ENCODE data around the gene SLC25A5. TPM values are rescaled to one million over a fixed set of nuclear protein-coding genes. Genes with fewer than 3 reads are reported as not detected.
A peak's percentile ranks its signal among the peaks of the same experiment; 100 is the strongest.
"Not testable (repeated sequence)": the region's sequence is repeated elsewhere in the genome, so short reads cannot be mapped to it uniquely, and the experiment has no call there.

Gene SLC25A5
- 160 and 224 TPM in 2 replicates for total RNA-seq (2014; rRNA removed; shearing (Covaris generic))

DNA sequence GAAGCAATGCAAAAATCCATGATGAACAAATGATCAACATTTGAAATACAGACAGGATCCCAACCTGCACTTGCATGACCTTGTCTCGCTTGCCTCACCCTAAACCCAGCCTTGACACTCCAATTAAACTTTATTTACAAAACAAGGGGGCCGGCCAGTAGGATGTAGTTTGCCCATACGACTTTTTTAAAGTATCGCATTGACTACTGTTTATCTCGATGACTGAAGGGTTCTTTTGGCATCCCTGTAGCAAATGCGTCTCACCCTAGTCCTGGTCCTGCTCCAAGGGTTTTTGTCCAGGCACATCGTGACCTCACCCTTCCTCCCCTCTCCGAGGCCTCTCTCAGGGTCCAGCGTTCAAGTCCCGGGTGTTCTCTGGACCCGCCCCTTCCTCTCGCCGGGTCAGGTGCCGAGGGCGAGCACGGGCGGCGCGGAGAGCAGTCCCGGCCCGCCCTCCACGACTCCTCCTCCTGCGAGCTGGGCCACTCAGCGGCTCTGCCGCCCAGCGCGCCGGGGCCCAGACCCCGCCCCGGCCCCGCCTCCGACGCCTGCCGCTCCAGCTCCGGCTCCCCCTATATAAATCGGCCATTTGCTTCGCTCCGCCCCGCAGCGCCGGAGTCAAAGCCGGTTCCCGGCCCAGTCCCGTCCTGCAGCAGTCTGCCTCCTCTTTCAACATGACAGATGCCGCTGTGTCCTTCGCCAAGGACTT is at the start of gene SLC25A5:
TSS of gene SLC25A5 (plus strand) at position 603 of the 709 bp plus-strand sequence. CDS start at position 675, 72 bp downstream.
- peak within 1 kb of the TSS; percentile 79 for H3K27ac ChIP-seq
- H3K4me1 ChIP-seq (replicated peaks), result 0 out of 2 replicates have a peak, but pooled peaks cover 3% of the 10 kb centered on the region
- peak; percentile 81 to 82 for DNase-seq (ENCODE audit: low read depth in 1 of 2, low spot score in 2 of 2)
- no peaks in the 10 kb centered on the region for H3K27me3 ChIP-seq (replicated peaks)
- H3K36me3 ChIP-seq, result peaks cover 28% of the 10 kb centered on the region
- H3K9me3 ChIP-seq (replicated peaks), result no peaks in the 10 kb centered on the region
- H3K4me3 ChIP-seq, result peak within 1 kb of the TSS; percentile 71

DNA sequence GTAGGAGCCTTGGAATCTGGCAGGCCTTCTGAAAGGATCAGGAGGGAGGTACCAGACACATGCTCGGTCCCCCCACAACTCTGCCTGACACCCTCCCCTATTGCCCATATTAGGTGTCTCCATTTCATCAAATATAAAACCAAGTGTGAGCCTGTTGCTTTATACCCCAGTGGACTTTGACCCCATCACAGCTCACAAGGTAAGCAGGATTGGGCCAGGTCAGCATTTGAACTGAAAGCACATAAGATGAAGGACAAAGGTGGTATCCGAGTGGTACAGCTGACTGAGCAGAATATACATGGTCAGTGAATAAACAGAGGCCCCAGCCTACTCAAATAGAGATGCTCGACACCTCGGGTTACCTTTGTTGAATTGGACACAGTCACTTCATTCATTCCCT is 49.1 kb upstream of the SLC25A5 start:
- no peaks in the 10 kb centered on the region for H3K36me3 ChIP-seq

DNA sequence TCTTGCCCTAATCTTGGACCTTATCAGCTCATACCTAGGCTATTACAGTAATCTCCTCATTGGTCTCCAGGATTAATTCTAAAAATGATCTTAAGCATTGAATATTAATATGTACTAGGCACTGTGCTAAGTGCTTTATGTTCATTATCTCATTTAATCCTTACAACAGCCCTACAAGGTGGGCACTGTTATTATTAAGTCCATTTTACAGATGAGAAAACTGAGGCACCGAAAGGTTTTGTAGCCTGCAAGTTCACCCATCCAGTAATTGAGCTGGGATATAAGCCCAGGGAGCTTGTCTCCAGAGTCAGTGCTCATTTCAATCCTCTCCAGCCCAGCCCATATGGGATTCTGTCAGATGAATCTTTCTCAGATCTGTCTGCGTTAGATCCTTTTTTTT is 48.3 kb upstream of the SLC25A5 start:
- Histone ChIP-seq H3K4me3 (no peak overlapping the region), H3K9me3 (replicated peaks) (no peaks in the 10 kb centered on the region), H3K27ac (no peak overlapping the region), H3K36me3 (no peaks in the 10 kb centered on the region), H3K4me1 (replicated peaks) (no peaks in the 10 kb centered on the region), H3K27me3 (replicated peaks) (no peaks in the 10 kb centered on the region)
- DNase-seq (ENCODE audit: low read depth in 1 of 2, low spot score in 2 of 2), result no peak

More for the DNA sequence above, 49.1 kb upstream of the SLC25A5 start:
- DNase-seq (ENCODE audit: low read depth in 1 of 2, low spot score in 2 of 2), result no peak
- no peaks in the 10 kb centered on the region for H3K4me1 ChIP-seq (replicated peaks)
- H3K9me3 ChIP-seq (replicated peaks), result no peaks in the 10 kb centered on the region
- H3K27ac ChIP-seq, result no peak overlapping the region
- no peaks in the 10 kb centered on the region for H3K27me3 ChIP-seq (replicated peaks)
- no peak overlapping the region for H3K4me3 ChIP-seq

DNA sequence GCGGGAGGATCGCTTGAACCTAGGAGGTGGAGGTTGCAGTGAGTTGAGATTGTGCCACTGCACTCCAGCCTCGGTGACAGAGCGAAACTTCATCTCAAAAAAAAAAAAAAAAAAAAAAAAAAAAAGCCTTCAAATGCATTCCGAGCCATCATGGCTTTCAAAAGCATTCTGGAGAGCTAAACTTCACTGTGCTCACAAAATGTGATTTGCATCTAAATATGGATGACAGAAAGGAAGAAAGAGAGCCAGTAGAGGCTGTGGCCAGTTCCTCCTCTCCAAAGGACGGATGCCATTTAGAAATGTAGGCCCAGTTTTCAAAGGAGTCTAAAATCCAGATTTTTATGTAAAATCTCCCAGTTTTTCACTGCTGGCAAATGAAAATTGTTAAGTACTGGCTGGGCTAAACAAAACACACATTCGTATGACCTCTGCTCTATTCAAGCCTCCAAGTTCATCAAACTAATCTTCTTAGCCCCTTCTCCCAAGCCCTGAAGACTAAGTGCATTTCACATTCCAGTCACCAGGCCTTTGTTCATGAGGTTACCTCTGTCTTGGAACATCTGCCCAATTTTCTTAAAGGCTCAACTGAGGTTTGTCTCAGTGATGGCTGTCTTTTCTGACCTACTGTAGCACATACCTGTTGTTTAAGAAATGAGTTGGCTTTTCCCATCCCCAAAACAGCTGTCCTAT is 47.1 kb upstream of the SLC25A5 start:
- Histone ChIP-seq H3K27ac (no peak overlapping the region), H3K4me3 (no peak overlapping the region), H3K4me1 (replicated peaks) (no peaks in the 10 kb centered on the region), H3K27me3 (replicated peaks) (no peaks in the 10 kb centered on the region), H3K36me3 (no peaks in the 10 kb centered on the region), H3K9me3 (replicated peaks) (no peaks in the 10 kb centered on the region)
- DNase-seq (ENCODE audit: low read depth in 1 of 2, low spot score in 2 of 2), result no peak

DNA sequence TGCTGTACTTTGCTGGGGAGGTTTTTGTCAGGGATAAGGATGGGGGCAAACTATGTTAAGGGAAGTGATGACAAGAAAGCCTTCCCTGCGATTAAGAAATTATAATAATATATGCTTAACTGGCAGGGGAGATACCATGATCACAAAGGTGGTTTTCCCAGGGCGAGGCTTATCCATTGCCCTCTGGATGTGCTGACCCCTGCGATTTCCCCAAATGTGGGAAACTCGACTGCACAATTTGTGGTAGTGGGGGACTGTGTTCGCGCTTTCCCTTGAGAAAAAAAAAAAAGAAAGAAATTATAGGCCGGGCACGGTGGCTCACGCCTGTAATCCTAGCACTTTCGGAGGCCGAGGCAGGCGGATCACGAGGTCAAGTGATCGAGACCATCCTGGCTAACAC is 44.6 kb upstream of the SLC25A5 start:
- Histone ChIP-seq H3K27me3 (replicated peaks) (no peaks in the 10 kb centered on the region), H3K4me1 (replicated peaks) (no peaks in the 10 kb centered on the region), H3K27ac (no peak overlapping the region), H3K9me3 (replicated peaks) (no peaks in the 10 kb centered on the region), H3K4me3 (no peak overlapping the region), H3K36me3 (no peaks in the 10 kb centered on the region)
- DNase-seq (ENCODE audit: low read depth in 1 of 2, low spot score in 2 of 2), result no peak

DNA sequence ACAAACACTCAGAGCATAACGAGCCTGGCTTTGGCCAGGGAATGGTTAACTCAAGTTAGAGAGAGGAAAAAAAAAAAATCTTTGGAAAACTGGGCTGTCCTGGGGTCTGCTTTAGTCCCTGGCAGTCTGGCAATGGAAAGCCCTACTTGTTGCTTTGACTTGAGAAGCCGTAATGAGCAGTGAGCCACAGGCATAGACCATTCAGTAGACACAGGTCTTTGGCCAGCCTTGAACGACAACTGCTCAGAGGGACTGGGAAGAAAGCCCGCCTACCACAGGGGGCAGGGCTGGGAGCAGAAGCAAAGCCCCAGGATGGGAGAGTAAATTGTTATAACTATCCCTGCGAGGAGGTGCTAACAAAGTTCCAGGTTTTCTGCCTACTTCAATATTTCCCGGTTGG is 43.2 kb upstream of the SLC25A5 start:
- Histone ChIP-seq H3K36me3 (no peaks in the 10 kb centered on the region), H3K4me1 (replicated peaks) (peaks cover 7% of the 10 kb centered on the region), H3K27ac (no peak overlapping the region), H3K4me3 (no peak overlapping the region), H3K9me3 (replicated peaks) (no peaks in the 10 kb centered on the region), H3K27me3 (replicated peaks) (no peaks in the 10 kb centered on the region)
- DNase-seq (ENCODE audit: low read depth in 1 of 2, low spot score in 2 of 2), result no peak

DNA sequence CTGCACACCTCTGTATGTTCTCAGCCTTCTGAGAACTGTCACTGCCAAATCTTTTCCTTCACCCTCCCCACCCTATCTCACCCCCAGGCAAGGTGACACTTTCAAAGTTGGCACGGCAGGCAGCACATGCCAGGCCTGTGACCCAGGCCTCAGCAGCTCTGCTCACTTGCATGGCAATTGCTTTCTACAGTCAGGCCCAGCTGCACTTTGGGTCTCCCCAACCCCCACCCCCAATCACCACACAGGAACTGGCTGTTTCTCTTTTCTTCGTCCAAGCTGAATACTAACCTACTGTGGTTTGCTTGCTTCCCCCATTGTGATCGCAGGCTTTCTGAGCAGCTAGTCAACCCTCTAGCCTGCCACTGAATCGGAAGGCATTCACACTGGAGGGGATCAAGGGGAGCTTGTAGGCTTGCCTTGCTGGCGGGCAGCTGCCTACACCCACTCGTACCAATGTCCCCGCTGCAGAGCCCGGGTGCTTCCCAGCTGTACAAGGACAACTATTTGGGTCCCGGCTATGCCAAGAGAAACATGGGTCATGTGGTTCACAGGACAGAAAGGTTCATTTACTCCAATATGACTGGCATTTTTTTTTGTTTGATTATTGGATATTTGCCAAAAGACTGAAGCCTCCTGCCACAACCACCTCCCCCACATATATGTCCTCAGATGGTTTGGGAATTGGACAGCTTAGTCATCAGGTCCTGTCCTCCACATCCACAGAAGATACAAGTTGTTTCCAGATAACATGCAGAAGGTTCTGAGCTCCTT is 41.0 kb upstream of the SLC25A5 start:
- H3K36me3 ChIP-seq, result no peaks in the 10 kb centered on the region
- no peaks in the 10 kb centered on the region for H3K27me3 ChIP-seq (replicated peaks)
- no peak overlapping the region for H3K27ac ChIP-seq
- peaks cover 7% of the 10 kb centered on the region for H3K4me1 ChIP-seq (replicated peaks)
- no peak for DNase-seq (ENCODE audit: low read depth in 1 of 2, low spot score in 2 of 2)
- H3K9me3 ChIP-seq (replicated peaks), result no peaks in the 10 kb centered on the region
- H3K4me3 ChIP-seq, result no peak overlapping the region

DNA sequence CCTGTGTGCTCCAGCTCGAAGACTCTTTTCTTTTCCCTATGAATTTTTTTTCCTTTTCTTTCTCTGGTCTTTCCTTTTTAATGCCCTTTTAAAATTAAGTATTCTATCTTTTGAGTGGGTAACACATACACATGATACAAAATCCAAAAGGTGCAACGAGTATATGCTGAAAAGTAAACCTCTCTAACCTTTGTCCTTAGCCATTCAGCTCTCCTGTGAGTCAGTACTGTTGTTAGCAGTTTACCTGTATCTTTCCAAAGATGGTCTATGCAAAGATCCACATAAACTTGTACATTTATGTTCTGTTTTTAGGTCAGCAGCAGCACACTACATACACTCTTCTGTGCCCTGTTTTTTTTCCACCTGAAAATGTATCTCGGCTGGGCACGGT is 40.5 kb upstream of the SLC25A5 start:
- H3K27ac ChIP-seq, result no peak overlapping the region
- H3K4me3 ChIP-seq, result no peak overlapping the region

DNA sequence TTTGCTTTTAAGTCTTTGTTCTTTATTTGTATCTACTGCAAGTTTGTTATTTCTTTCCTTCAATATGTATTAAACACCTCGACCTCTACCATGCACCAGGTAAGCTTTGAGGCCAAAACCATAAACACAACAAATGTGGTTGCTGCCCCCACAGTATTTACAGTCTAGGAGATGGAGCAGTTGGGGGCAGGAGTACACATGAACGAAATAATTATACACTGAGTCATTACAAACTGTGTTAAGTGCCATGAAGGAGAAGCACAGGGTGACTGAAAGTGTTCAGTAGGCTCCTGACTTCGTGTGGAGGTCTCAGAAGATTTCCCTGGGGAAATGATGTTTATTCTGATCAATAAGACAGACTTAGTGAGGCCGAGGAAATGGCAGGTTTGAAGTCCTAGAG is 38.8 kb upstream of the SLC25A5 start:
- no peaks in the 10 kb centered on the region for H3K27me3 ChIP-seq (replicated peaks)
- no peak for DNase-seq (ENCODE audit: low read depth in 1 of 2, low spot score in 2 of 2)
- H3K9me3 ChIP-seq (replicated peaks), result no peaks in the 10 kb centered on the region
- H3K36me3 ChIP-seq, result no peaks in the 10 kb centered on the region
- H3K4me1 ChIP-seq (replicated peaks), result peaks cover 7% of the 10 kb centered on the region
- no peak overlapping the region for H3K4me3 ChIP-seq
- no peak overlapping the region for H3K27ac ChIP-seq

More for the DNA sequence above, 40.5 kb upstream of the SLC25A5 start:
- no peaks in the 10 kb centered on the region for H3K36me3 ChIP-seq
- no peaks in the 10 kb centered on the region for H3K9me3 ChIP-seq (replicated peaks)
- H3K4me1 ChIP-seq (replicated peaks), result peaks cover 7% of the 10 kb centered on the region
- DNase-seq (ENCODE audit: low read depth in 1 of 2, low spot score in 2 of 2), result no peak
- H3K27me3 ChIP-seq (replicated peaks), result no peaks in the 10 kb centered on the region

DNA sequence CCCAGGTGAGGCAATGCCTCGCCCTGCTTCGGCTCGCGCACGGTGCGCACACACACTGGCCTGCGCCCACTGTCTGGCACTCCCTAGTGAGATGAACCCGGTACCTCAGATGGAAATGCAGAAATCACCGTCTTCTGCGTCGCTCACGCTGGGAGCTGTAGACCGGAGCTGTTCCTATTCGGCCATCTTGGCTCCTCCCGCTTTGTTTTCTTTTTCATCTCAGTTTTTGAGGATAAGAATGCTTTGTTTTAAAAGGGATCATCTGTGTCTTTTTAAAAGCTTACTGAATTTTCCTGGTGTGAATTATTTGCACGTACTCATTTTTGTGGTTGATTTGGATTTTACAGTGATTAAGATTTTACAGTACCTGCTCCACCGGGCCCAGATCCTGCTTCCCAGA is 26.9 kb upstream of the SLC25A5 start:
- H3K4me1 ChIP-seq (replicated peaks); H3K27me3 ChIP-seq (replicated peaks); H3K27ac ChIP-seq; H3K4me3 ChIP-seq; H3K36me3 ChIP-seq; DNase-seq (ENCODE audit: low read depth in 1 of 2, low spot score in 2 of 2); H3K9me3 ChIP-seq (replicated peaks): not testable (repeated sequence)

DNA sequence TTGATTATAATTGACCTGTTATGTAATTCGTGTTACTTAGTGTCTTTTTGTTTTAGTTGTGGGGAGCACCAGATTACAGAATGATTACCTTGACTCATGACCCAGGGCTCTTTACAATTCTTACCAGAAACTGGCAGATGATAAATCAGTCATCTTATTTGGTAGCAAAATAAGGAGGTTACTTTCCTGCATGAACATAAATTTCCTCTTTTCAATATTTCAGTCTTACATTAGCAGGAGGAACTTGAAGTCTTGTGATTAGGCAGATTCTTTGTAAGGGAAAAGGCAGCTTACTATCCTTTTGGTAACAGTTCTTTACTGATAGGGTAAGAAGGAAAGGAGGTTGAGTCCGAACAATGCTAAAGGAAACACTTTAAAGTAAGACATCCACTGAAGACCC is 26.0 kb upstream of the SLC25A5 start:
- H3K4me3 ChIP-seq, result no peak overlapping the region
- DNase-seq (ENCODE audit: low read depth in 1 of 2, low spot score in 2 of 2), result no peak
- no peaks in the 10 kb centered on the region for H3K4me1 ChIP-seq (replicated peaks)
- H3K36me3 ChIP-seq, result no peaks in the 10 kb centered on the region
- no peaks in the 10 kb centered on the region for H3K9me3 ChIP-seq (replicated peaks)
- no peaks in the 10 kb centered on the region for H3K27me3 ChIP-seq (replicated peaks)
- H3K27ac ChIP-seq, result no peak overlapping the region

DNA sequence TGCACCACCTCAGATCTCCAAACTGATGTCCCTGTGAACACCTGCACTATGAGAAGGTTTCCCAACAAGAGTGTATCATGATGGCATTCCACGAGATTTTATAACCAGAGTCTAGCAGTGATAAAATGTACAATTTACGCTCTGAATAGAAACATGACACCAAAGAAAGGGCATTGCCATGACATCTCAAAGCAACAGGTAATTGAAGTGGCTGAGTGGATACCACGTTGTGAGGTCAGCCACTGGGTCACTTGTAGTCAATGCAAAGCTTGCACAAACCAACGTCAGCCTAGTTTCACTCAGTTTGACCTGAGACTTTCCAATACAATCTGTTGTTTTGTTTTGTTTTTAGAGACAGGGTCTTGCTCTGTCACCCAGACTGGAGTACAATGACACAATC is 15.0 kb upstream of the SLC25A5 start:
- DNase-seq (ENCODE audit: low read depth in 1 of 2, low spot score in 2 of 2), result no peak
- H3K4me1 ChIP-seq (replicated peaks), result no peaks in the 10 kb centered on the region
- H3K9me3 ChIP-seq (replicated peaks), result no peaks in the 10 kb centered on the region
- H3K4me3 ChIP-seq, result no peak overlapping the region
- H3K27ac ChIP-seq, result no peak overlapping the region
- no peaks in the 10 kb centered on the region for H3K27me3 ChIP-seq (replicated peaks)
- no peaks in the 10 kb centered on the region for H3K36me3 ChIP-seq

DNA sequence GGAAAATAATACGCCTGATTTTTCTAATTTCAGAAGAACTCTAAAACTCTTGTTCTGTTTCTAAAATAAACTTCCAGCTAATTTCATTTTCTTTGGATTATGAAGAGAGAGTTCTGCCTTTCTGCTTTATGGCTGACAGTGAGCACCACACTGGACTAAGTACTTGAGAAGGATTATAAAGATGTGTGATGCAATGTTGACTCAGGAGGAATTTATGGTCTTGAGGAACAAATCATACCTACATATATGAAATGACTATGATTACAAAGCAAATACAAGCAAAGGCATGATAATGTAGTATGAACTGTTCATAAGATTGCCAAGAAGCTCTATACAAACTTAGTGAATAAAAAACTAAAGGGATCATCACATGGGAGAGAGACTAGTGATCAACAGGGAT is 13.0 kb upstream of the SLC25A5 start:
- no peak for DNase-seq (ENCODE audit: low read depth in 1 of 2, low spot score in 2 of 2)
- H3K9me3 ChIP-seq (replicated peaks), result no peaks in the 10 kb centered on the region
- no peaks in the 10 kb centered on the region for H3K4me1 ChIP-seq (replicated peaks)
- H3K36me3 ChIP-seq, result no peaks in the 10 kb centered on the region
- no peak overlapping the region for H3K4me3 ChIP-seq
- no peak overlapping the region for H3K27ac ChIP-seq
- H3K27me3 ChIP-seq (replicated peaks), result no peaks in the 10 kb centered on the region

DNA sequence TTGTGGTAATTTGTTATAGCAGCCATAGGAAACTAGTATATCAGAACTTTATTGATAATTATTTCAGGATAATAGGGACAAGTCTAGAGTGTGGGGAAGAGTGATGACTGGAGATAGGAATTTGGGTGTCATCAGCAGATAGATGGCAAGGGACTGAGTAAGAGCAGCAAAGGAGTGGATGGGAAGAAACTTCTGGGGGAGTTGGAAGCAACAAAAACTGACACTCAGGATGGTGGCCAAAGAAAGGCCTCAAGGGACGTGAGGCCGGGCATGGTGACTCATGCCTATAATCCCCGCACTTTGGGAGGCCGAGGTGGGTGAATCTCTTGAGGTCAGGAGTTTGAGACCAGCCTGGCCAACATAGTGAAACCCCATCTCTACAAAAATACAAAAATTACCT is 9.1 kb upstream of the SLC25A5 start:
- Histone ChIP-seq H3K27me3 (replicated peaks) (no peaks in the 10 kb centered on the region), H3K9me3 (replicated peaks) (no peaks in the 10 kb centered on the region), H3K4me3 (no peak overlapping the region), H3K27ac (no peak overlapping the region), H3K4me1 (replicated peaks) (no peaks in the 10 kb centered on the region), H3K36me3 (no peaks in the 10 kb centered on the region)
- DNase-seq (ENCODE audit: low read depth in 1 of 2, low spot score in 2 of 2), result no peak

Measured in SJSA1 (cell line).